GM19025 (cell line): Measurements from ENCODE around the gene CLEC18C.
"Not testable (repeated sequence)": the region's sequence is repeated elsewhere in the genome, so short reads cannot be mapped to it uniquely, and the experiment has no call there.

Experiments used
- ATAC-seq: cut with Tn5 transposase; IDR thresholded peaks from one replicate; pipeline ENCODE4 v1.9.1; 2021; ENCODE audit warnings: mild to moderate bottlenecking, low read depth, moderate library complexity; ENCODE audit not compliant: unreplicated experiment

CLEC18C gene

GRCh38 chr16:70173212-70173837 is at the start of gene CLEC18C:
CLEC18C (plus strand) TSS chr16:70173787; CDS start chr16:70174279, 492 bp downstream.
- ATAC-seq = not testable (repeated sequence)

- ATAC-seq = not testable (repeated sequence)
Observed at GRCh38 chr16:70123822-70124221, 49.8 kb upstream of the CLEC18C start.

- ATAC-seq = not testable (repeated sequence)
Observed at GRCh38 chr16:70126226-70126625, 47.4 kb upstream of the CLEC18C start.

GRCh38 chr16:70127706-70128105 is 45.9 kb upstream of the CLEC18C start:
- not testable (repeated sequence) for ATAC-seq

- not testable (repeated sequence) for ATAC-seq
Observed at GRCh38 chr16:70128844-70129243, 44.7 kb upstream of the CLEC18C start.

- ATAC-seq = not testable (repeated sequence)
Observed at GRCh38 chr16:70135796-70136195, 37.8 kb upstream of the CLEC18C start.

- ATAC-seq = not testable (repeated sequence)
Observed at GRCh38 chr16:70136595-70136994, 37.0 kb upstream of the CLEC18C start.

GRCh38 chr16:70142739-70143138 is 30.8 kb upstream of the CLEC18C start:
- ATAC-seq = not testable (repeated sequence)

GRCh38 chr16:70143231-70143895 is 30.2 kb upstream of the CLEC18C start:
- not testable (repeated sequence) for ATAC-seq

GRCh38 chr16:70147853-70148252 is 25.7 kb upstream of the CLEC18C start:
- not testable (repeated sequence) for ATAC-seq

- not testable (repeated sequence) for ATAC-seq
Observed at GRCh38 chr16:70148453-70148852, 25.1 kb upstream of the CLEC18C start.

- not testable (repeated sequence) for ATAC-seq
Observed at GRCh38 chr16:70149296-70149695, 24.3 kb upstream of the CLEC18C start.

- no peak for ATAC-seq
Observed at GRCh38 chr16:70151391-70151790, 22.2 kb upstream of the CLEC18C start.

- no peak for ATAC-seq
Observed at GRCh38 chr16:70151941-70152509, 21.6 kb upstream of the CLEC18C start.

GRCh38 chr16:70152578-70153302 is 20.8 kb upstream of the CLEC18C start:
- ATAC-seq = no peak

GRCh38 chr16:70154736-70155135 is 18.9 kb upstream of the CLEC18C start:
- not testable (repeated sequence) for ATAC-seq

GRCh38 chr16:70156207-70156978 is 17.2 kb upstream of the CLEC18C start:
- no peak for ATAC-seq

GRCh38 chr16:70157105-70157476 is 16.5 kb upstream of the CLEC18C start:
- ATAC-seq = no peak

- no peak for ATAC-seq
Observed at GRCh38 chr16:70157477-70158260, 15.9 kb upstream of the CLEC18C start.
